HK-2 (cell line): ENCODE measurements around the gene AZGP1.
A peak's percentile ranks its signal among the peaks of the same experiment; 100 is the strongest.
"Not testable (repeated sequence)": the region's sequence is repeated elsewhere in the genome, so short reads cannot be mapped to it uniquely, and the experiment has no call there.

Experiments used
- DNase-seq: peaks from one replicate; pipeline ENCODE4 v3.0.0-alpha.2; 2018; ENCODE audit not compliant: unreplicated experiment

The AZGP1 gene

GRCh38 chr7:99997545-99998137 lies 21.8 kb upstream of the AZGP1 start:
- DNase-seq = no peak

DNA sequence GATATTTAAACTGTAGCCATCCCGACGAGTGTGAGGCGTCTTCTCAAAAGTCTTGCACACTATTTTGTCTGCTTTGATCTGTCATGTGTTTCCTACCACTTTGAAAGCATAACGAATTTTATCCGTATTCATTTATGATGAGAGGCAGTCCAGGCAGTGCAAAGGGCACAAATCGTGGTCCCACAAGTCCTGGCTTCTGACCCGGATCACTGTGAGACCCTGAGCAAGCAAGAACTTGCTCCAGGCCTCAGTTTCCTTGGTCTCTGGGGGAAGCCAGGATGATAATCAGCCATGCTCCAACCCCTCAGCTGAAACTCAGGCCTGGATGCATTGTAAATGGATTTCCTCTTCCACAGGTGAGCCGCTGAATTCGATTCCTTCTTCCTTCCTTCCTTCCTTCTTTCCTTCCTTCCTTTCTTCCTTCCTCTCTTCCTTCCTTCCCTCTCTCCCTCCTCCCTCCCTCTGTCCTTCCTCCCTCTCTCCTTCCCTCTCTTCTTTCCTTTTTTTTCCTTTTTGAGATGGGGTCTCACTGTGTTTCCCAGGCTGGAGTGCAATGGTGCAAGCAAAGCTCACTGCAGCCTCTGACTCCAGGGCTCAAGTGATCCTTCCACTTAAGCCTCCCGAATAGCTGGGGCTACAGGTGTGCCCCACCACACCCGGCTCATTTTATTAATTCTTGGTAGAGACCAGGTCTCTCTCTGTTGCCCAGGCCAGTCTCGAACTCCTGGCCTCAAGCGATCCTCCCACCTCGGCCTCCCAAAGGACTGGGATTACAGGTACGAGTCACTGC lies 21.1 kb upstream of the AZGP1 start:
- DNase-seq = no peak

DNA sequence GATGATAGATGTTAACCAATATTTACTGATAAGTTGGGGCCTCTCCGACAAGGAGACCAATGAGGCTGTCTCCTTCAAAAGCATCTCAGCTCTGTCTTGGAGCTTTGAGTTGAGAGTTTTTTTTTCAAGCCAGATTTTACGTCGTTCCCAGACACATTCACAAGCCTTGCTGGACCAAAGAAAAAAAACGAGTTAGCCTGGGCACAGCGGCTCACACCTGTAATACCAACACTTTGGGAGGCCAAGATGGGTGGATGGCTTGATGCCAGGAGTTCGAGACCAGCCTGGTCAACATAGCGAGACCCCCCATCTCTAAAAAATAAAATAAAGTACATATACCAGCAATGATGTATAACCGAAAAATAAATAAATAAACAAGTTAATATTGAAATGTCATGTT lies 19.0 kb upstream of the AZGP1 start:
- no peak for DNase-seq

- DNase-seq = no peak
Observed at GRCh38 chr7:99992330-99993038, 16.7 kb upstream of the AZGP1 start.

DNA sequence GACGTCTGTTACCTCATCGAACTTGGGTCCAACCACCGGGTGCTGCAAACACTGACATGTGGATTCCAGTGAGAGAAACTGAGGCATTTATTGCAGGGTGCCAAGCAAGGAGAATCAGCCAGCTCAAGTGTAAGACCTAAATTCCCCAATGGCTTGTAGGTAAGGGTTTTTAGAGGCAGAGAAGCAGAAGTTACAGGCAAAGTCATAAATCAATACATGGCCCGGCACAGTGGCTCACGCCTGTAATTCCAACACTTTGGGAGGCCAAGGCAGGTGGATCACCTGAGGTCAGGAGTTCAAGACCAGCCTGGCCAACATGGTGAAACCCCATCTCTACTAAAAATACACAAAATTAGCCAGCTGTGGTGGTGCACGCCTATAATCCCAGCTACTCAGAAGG lies 15.7 kb upstream of the AZGP1 start:
- not testable (repeated sequence) for DNase-seq

- no peak for DNase-seq
Observed at GRCh38 chr7:99990460-99990852, 14.6 kb upstream of the AZGP1 start.

DNA sequence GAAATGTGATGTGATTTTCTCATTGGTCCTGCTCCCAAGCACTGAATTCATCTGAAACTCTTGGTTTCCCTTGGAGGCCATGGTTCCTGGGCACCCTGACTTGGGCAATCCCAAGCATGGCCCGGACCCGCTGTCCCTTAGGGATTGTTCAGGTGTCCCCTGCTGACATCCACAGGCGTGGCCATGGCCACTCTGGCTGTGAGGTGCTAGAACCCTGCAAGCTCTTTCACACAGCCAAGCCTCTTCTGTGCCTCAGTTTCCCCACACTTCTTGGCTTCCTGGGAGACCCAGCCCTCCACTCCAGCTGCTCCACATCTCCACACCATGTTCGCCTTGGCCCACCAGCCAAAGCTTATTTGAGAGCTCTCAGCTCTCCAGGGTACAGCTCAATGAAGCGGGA lies 12.0 kb upstream of the AZGP1 start:
- no peak for DNase-seq

DNA sequence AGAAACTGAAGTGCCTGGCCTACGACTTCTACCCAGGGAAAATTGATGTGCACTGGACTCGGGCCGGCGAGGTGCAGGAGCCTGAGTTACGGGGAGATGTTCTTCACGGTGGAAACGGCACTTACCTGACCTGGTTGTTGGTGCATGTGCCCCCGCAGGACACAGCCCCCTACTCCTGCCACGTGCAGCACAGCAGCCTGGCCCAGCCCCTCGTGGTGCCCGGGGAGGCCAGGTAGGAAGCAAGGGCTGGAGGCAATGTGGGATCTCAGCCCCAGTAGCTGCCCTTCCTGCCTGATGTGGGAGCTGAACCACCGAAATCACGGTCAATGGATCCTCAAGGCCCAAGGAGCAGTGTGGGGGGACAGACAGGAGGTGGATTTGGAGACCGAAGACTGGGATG lies 11.5 kb upstream of the AZGP1 start:
- DNase-seq = not testable (repeated sequence)

- no peak for DNase-seq
Observed at GRCh38 chr7:99984593-99984992, 8.8 kb upstream of the AZGP1 start.

GRCh38 chr7:99981066-99981465 lies 5.2 kb upstream of the AZGP1 start:
- DNase-seq = not testable (repeated sequence)

DNA sequence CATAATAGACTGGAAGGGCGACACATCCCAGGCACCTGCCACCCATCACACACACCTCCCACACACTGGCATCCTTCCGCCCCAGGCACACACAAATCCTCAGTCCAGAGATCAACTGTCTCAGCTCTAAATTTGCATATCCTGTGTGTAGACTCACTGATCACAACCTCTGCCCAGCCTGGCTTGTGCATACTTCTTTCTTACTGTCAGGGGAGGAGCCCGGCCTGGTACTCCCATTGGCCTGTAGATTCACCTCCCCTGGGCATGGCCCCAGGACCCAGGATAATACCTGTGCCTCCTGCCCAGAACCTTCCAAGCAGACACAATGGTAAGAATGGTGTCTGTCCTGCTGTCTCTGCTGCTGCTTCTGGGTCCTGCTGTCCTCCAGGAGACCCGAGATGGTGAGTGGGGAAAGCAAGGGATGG lies 4.6 kb upstream of the AZGP1 start:
- DNase-seq = not testable (repeated sequence)

- DNase-seq = peak; percentile 15
Observed at GRCh38 chr7:99979814-99980225, 4.0 kb upstream of the AZGP1 start.

GRCh38 chr7:99976626-99977025 lies 795 bp upstream of the AZGP1 start:
- DNase-seq = no peak

DNA sequence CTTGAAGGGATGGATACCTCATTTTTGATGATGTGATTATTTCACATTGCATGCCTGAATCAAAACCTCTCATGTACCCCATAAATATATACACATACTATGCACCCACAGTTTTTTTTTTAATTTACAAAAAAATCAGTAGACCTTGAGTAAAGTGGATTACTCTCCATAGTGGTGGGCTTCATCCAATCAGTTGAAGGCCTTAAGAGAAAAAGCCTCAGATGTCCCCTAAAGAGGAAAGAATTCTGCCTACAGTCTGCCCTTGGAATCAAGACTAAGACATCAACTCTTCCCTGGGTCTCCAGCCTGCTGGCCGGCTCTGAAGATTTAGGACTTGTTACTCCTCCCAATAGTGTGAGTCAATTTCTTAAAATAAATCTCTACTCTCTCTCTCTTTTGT lies 1.1 kb downstream of the AZGP1 start:
- no peak for DNase-seq

DNA sequence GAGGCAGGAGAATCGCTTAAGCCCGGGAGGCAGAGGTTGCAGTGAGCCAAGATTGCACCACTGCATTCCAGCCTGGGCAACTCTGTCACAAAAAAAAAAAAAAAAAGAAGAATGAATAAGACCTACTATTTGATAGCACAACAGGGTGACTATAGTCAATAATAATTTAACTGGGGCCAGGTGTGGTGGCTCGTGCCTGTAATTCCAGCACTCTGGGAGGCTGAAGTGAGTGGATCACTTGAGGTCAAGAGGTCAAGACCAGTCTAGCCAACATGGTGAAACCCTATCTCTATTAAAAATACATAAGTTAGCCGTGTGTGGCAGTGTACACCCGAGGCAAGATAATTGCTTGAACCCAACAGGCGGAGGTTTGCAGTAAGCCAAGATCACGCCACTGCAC lies 2.0 kb downstream of the AZGP1 start:
- DNase-seq = not testable (repeated sequence)

- DNase-seq = no peak
Observed at GRCh38 chr7:99971242-99971641, 4.6 kb downstream of the AZGP1 start.

DNA sequence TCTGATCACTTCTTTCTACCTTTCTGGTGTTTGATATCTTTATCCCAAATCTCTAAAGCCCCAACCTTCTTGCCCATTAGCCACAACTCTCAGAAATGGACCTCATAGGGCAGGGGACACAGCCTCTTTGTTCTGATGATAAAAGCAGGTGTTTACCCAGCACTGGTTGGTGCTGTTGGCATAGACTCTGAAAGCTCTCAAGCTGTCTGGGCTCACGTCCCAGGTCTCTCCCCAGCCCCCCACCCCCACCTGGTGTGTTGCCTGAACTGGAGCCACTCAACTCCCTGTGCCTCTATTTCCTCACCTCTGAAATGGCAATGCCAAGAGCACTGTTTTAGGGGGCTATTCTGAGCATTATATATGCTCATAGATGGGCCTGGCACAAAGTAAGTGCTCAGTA lies 6.0 kb downstream of the AZGP1 start:
- not testable (repeated sequence) for DNase-seq

GRCh38 chr7:99969298-99969697 lies 6.5 kb downstream of the AZGP1 start:
- no peak for DNase-seq

- DNase-seq = no peak
Observed at GRCh38 chr7:99958564-99959227, 17.1 kb downstream of the AZGP1 start.

GRCh38 chr7:99955247-99955646 lies 20.6 kb downstream of the AZGP1 start:
- no peak for DNase-seq

GRCh38 chr7:99954643-99955042 lies 21.2 kb downstream of the AZGP1 start:
- not testable (repeated sequence) for DNase-seq

GRCh38 chr7:99953649-99954048 lies 22.2 kb downstream of the AZGP1 start:
- no peak for DNase-seq
